HG02610 (cell line): Measurements from ENCODE around the gene DCAF4.
"Not testable (repeated sequence)": the region's sequence is repeated elsewhere in the genome, so short reads cannot be mapped to it uniquely, and the experiment has no call there.

Source experiments
- ATAC-seq: cut with Tn5 transposase; IDR thresholded peaks from one replicate; pipeline ENCODE4 v1.9.1; 2021; ENCODE audit warnings: mild to moderate bottlenecking, moderate library complexity; ENCODE audit not compliant: unreplicated experiment

Gene DCAF4

DNA sequence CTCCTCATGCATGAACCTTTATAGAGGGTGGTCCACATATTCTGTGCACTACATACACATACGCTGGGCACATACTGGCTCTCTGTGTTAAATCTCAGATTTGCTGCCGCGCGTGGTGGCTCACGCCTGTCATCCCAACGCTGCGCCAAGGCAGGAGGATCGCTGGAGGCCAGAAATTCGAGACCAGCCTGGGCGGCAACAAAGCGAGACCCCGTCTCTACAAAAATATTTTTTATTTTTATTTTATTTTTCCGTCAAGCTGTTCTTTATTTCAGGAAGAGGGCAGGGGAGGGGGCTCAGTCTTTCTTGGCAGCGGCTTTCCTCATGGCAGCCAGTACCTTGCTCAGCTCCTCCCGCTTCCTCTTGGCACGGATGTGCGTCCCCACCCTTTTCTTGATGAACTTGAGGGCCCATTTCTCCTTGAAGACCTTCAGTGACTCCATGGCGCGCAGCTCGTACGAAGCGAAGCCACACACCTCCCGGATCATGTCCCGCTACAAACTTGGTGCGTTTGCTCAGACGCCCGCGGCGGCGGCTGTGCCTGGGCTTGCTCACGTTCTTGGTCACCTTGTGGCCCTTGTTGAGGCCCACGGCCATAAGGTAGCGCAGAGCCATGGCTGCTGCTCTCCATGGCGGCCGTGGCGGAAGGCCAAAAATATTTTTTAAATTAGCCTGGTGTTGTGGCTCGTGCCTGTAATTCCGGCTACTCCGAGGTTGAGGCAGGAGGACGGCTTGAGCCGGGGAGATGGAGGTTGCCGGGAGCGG, 3.2 kb downstream of the DCAF4 start:
- ATAC-seq = no peak

DNA sequence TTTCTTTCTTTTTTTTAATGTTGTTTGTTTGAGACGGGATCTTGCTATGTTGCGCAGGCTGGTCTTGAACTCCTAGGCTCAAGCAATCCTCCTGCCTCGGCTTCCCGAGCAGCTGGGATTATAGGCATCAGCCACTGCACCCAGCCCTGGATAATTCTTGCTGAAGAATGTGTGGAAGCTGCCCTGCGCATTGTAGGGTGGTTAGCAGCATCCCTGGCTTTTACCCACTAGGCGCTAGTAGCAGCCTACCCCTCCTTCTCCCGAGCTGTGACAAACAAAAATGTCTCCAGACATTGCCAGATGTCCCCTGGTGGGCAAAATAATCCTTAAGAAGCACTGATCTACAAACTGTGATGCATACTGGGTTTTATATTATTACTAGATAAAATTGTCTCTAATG, 6.6 kb downstream of the DCAF4 start:
- ATAC-seq = no peak

DNA sequence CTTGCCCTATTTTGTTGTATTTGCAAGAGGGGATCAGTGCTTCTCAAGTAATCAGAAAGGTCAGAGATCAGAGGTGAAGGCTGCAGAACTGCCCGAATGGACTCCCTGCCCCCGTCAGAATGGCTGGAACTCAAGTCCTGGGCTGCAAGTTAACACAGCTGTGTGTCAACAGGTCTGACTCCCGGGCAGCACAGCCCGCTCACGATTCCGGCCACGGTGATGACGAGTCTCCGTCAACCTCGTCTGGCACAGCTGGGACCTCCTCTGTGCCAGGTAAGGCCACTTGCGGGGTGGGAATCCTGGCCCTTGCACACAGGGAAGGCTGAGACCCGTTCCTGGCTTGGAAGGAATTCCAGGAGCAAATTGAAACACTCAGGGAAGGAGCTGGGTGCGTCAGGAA, 13.4 kb downstream of the DCAF4 start:
- ATAC-seq = no peak

DNA sequence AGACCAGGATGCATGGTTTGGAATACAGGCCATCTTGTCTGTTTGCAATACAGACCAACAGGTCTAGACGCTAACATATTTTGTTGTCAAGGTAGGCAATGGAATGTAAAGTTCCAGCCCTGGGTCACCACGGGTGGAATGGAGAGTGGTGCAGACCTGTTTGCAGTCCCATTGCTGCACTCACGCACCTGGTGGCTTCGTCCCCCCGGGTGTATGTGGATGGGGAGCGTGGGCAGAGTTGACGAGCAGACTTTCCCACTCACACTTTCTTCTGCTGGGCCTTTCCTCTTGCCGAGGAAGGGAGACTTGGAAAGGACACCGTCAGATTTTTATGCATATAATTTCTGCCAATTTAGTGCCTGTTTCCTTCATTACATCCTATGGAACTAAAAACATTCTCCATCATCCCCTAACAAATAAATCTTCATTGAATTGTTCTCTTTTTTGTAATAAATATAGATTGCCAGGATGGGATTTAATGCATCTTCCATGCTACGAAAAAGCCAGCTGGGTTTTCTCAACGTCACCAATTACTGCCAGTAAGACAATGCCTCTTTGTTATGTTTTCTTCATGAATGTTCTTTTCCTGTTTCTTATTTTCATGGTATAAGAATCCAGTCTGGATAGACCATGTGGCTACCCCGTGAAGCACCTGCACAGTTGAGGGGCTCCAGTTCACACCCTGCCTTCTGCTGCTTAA, 15.2 kb downstream of the DCAF4 start:
- ATAC-seq = no peak

DNA sequence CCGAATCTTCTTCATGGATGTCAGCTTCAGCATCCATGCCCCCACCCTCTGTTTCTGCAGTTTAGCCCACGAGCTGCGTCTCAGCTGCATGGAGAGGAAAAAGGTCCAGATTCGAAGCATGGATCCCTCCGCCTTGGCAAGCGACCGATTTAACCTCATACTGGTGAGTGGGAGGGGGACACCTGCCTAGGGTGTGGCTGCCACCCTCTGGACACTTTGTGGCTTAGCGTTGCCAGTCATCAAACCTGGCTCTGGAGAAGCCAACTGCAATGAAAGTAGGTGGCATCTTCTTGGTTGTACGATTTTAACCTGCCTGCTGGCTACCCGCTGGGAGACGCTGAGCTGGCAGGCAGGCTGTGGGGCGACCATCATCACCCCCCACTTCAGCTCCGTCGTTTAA, 16.7 kb downstream of the DCAF4 start:
- ATAC-seq = no peak

DNA sequence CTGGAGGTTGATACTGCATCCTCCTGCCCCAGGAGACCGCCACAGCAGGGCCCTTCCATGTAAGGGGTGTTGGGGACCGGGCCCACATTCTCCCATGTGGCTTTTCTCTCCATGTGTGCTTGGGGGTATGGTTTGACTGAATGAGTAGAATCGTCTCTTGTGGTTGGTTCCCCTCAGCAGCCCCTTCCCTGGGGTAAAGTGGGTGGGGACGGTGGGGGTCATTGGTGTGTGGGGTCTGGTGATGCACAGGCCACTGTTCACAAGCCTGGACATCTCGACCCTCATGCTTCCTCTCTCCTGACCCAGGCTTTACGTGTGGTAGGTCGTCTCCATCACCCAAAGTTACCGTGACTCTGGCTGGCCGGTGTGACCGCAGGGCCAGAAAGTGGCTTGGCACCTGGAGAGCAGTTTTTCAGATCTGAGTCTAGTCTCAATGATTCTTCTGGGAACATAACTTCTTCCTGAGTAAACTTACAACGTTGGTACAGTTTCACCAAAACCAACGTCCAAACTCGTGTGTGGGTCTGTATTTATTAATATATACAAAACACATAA, 17.7 kb downstream of the DCAF4 start:
- ATAC-seq = no peak

DNA sequence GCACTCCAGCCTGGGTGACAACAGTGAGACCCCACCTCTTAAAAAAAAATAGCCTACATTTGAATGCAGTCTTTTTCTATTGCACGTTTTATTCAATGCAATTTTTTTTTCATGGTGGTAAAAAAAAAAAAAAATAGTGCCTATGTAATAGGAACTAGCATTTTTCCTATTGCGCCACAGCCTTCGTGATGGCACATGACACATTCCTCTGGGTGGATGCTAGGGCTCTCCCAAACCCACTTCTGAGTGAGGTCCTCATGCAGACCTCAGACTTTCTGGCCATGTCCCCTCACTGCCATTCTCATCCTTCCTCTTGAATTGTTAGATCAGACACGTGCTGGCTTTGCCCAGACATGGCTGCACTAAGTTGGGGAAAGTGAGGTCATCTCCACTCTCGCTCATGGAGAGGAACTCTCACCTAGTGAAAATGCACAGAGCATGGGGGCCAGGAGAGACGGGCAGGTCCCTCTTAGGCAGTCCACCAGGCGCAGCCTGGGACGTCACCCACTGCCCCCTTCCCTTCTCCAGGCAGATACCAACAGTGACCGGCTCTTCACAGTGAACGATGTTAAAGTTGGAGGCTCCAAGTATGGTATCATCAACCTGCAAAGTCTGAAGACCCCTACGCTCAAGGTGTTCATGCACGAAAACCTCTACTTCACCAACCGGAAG, 19.2 kb downstream of the DCAF4 start:
- ATAC-seq = no peak

DNA sequence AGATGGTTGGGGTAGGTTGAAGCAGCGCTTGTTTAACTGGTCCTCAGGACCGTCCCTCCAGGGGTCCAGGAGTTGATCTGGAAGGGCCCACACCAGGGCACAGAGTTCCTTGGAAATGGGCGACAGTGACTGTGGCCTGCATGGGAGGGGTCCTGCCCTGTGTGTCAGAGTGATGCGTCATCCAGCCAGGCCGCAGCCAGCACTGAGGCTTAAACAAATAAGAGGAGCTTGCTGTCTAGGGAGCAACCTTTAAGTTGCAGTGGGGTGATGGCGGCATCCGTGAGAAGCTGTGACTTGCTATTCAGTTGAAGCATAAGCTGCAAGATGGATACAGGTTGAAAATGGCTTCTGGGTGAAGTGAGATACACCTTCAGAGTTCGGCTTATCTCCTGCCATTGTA, 20.2 kb downstream of the DCAF4 start:
- no peak for ATAC-seq

DNA sequence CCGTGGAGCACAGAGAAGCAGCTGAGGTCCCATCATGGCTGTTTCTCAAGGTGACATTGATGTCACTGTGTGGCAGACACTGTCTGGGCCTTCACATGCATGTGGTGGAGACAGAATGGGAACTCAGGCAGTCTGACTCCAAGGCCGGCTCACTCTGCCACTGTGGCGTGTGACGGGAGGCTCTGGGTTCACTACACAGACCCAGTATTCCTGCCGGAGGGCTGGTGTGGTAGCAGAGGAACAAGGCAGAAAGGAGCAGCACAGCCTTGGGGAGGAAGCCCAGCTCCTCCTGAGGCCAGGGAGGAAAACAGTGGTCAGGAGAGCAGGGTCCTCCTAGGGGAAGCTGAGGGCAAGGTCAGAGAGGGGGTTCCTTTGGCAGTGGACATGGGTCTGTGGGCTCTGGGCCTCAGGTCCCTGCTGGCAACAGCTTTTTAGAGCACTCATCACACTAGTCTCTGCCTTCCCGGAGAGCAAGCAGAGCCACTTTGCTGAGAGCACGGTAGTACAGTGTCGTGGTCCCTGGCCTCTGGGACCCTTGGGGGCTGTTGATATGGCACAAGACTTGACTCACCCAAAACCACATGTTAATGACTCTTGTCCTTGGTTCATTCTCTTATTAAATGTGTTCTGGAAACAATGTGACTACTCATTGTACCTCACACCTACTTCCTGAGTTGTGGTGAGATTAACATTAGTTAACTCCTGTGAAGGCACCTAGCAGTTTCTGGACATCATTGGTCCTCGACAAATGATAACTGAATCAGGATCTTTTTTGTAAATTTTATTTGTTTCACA, 21.3 kb downstream of the DCAF4 start:
- no peak for ATAC-seq

DNA sequence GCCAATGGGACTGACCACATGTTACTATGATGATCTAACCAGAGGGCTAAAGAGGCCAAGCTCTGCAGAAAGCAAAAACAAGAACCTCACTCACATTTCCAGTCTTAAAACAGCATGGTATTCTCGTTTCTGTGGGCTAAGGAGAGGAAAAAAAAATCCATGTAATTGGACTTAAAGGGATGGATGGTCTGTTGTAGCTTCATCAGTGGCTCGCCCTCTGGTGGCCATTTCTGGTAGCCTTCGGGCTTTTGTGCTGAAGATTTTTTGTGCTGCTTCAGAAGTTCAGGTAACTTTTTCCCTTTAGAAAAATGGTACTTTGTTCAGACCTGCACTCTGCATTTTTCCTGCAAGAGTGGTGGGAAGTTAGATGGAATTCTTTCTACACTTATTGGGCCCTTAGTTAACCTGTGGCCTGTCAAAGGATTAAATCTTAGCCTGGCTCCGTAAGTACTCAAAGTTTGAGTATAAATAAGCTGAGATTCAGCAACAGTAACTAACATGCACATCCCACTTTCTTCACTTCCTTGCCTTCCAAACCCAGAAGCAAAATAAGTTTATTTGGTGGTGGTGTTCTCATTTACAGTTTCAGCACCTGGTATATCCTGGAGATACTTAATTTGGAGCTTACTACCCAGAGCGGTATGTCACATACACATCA, 22.3 kb downstream of the DCAF4 start:
- ATAC-seq = no peak

DNA sequence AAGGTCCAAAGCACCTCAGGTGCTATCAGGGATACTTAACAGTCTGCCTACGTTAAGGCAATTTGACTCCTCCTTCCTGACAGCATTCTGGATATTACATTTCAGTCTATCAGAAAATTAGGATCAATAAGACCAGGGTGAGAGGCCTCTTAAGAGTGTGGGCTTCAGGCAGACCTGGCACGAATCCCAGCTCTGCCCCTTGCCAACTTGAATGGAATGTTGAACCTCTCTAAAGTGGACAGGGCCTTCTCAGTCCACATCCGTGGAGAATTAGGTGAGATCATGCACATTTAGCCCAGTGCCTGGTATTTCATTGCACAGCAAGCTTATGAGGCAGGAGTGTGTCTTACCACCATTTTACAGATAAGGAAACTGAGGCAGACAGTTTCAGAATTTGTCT, 25.9 kb downstream of the DCAF4 start:
- ATAC-seq = no peak

DNA sequence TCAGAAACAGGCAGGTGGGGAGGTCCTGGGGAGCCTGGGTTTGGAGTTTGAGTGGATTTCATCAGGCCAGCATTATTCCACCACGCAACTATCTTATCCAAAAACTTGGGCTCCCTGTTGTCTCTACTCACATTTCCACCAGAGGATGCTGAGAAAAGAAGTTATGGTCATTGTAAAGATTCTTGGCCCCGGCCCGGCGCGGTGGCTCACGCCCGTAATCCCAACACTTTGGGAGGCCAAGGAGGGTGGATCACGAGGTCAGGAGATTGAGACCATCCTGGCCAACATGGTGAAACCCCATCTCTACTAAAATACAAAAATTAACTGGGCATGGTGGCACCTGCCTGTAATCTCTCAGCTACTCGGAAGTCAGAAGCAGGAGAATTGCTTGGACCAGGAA, 30.5 kb downstream of the DCAF4 start:
- ATAC-seq = not testable (repeated sequence)

DNA sequence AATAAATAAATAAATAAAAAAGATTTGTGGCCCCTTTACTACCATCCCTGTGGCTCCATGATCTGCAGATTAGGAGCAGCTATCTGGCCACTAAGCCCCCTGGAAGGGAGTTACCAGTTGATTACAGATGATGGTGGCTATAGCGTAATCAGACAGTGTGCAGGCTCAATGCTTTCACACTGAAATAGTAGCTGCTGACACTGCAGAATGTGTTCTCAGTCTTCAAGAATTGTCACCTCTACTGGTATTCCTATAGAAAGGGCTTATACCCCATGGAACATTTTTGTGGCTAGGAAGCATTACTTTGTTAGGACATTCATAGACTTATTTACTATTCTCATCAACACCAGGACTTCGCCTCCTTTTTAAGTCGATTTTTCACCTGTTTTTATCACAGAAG, 30.9 kb downstream of the DCAF4 start:
- no peak for ATAC-seq

DNA sequence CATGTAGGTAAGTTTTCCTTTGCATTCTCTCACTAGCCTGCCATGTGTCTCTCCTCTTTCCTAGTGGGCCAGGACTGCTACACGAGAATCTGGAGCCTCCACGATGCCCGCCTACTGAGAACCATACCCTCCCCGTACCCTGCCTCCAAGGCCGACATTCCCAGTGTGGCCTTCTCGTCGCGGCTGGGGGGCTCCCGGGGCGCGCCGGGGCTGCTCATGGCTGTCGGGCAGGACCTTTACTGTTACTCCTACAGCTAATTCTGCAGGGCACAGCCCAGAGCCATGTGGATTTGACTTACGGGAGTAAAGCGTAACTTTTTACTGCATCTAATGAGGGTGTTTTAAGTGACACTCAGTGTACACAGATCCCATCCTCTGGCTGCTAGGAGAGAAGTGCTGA, 32.3 kb downstream of the DCAF4 start:
- ATAC-seq = no peak

DNA sequence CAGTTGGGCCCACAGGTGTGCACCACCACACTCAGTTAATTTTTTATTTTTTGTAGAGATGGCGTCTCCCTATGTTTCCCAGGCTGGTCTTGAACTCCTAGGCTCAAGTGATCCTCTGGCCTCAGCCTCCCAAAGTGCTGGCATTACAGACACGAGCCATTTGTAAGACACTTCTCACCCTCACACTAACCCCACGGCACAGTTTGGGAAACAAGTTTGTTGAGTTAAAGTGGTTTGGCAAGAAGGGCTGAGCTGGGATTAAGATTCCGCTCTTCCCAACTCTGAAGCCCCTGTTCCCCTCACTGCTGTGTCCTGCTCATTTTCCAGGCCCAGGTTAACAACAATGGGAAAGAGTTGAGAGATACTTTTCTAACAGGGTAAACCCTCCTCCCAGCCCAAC, 34.8 kb downstream of the DCAF4 start:
- not testable (repeated sequence) for ATAC-seq

DNA sequence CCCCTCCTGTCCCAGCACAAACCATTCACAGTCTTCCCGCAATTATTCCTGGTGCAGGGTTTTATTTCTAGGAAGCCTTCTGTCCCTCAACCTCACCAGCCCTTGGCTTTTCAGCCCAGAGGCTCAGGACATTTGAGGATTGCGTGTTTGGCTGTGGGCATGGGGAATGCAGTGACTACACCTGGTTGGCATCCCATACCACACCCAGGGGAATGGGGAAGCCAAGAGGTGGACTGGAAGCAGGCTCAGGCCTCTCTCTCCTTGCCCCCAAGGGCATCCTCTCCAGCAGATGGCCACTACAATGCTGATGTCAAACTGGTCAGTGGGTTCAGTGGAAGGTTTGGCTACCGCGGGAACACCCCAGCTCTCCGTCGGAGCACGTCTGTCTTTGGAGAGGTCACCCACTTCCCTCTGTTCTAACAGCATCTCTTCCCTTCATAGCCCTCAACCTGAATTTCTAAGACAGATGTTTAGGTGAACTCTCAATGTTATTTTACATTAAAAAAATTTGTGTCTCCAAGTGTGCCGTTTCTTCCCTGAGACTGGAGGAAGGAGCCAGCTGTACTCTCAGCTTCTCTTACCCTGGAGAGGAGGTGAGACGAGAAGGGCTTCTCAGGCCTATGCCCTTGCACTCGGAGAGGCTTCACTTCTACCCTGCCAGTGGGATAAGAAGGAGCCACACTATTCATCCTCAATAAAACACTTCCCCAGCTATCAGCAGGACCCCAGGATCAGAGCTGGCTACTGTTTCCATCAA, 35.5 kb downstream of the DCAF4 start:
- no peak for ATAC-seq

DNA sequence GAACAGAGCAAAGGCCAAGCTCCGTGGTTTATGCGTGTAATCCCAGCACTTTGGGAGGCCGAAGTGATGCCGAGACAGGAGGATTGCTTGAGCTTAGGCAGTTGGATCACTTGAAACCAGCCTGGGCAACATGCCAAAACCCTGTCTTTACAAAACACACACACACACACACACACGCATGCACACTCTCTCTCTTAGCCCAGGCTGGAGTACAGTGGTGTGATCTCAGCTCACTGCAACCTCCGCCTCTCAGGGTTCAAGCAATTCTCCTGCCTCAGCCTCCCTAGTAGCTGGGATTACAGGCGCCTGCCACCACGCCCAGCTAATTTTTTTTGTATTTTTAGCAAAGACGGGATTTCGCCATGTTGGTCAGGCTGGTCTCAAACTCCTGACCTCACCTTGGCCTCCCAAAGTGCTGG, 36.1 kb downstream of the DCAF4 start:
- not testable (repeated sequence) for ATAC-seq

DNA sequence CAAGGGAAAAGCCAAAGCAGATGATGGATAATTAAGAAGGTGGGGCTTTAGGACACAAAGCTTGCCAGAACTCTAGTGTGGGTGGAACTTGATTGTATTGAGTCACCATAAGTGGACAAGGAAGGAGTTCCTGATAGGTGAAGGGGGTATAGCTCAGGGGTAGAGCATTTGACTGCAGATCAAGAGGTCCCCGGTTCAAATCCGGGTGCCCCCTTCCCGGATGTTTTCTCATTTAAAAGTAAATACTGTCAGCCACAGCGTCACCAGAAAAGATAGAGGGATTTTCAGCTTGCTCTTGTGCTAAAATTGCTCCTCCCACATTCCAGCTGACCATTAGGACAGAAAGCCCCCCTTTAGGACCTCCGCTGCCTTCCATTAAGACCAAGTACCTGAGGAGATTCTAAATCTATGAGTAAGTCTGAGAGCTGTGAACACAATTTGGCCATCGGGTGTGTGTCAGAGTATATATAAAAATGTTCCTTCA, 36.6 kb downstream of the DCAF4 start:
- no peak for ATAC-seq

DNA sequence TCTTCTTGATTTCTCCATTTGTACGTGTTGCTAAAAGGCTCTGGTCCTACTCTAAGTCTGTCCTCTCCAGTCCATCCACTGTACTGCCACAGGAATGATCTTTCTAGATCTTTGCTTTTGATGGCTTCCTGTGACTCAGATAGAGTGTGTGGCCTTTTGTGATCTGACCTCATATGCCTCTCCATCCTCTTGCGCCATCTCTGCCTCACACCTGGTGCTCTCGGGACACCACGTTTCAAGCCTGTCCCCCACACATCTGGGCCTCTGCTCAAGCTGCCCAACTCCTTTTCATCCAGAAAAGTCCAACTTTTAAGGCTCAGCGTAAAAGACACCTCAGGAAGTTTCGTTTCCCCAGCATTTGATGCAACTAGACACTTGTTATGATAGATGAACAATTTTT, 39.0 kb downstream of the DCAF4 start:
- ATAC-seq = no peak

DNA sequence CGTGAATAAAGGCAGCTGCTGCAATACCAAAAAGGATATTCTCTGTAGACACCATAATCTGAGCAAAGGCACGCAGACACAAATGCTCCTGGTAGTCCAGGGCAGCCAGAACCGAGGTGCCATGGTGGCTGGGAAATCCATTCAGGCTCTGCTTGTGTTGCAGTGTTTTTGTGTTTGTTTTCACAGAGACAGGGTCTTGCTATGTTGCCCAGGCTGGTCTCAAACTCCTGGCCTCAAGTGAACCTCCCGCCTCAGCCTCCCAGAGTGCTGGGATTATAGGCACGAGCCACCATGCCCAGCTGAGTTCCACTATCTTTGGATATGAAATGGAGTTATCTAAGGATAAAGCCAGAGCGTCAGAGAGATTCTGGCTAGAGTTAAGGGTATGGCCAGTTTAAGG, 39.8 kb downstream of the DCAF4 start:
- no peak for ATAC-seq
